Spleen (tissue), 11 donors: ENCODE measurements around the gene PRR15L. TPM values are rescaled to one million over a fixed set of nuclear protein-coding genes. Genes with fewer than 3 reads are reported as not detected.

Experiments
- DNase-seq: peaks from one replicate; pipeline ENCODE4 v3.0.0-alpha.2; 2020
- H3K27ac ChIP-seq, 8 donors: fragments of 200-600 bp; sonication (generic) in 7 of 8; 1 replicate in 4 of 8; 2 replicates in 4 of 8; pipeline versions ENCODE4 v1.5.0 to v1.8.0; 2016 to 2021; ENCODE audit warnings: inconsistent platforms in 4 of 8, mild to moderate bottlenecking in 4 of 8, moderate library complexity in 1 of 8
- H3K27me3 ChIP-seq, 7 donors: fragments of 200-600 bp; sonication (generic) in 6 of 7; replicated peaks in 1 of 7; 1 replicate in 4 of 7; 2 replicates in 3 of 7; pipeline versions ENCODE4 v1.5.0 to v1.8.0; 2016 to 2021; ENCODE audit warnings: inconsistent platforms in 3 of 7, mild to moderate bottlenecking in 1 of 7
- H3K36me3 ChIP-seq, 6 donors: fragments of 200-600 bp; sonication (generic) in 5 of 6; 1 replicate in 4 of 6; 2 replicates in 2 of 6; pipeline versions ENCODE4 v1.5.0 to v1.8.0; 2016 to 2021; ENCODE audit warnings: inconsistent platforms in 2 of 6
- H3K4me1 ChIP-seq, 6 donors: fragments of 200-600 bp; sonication (generic) in 5 of 6; 1 replicate in 3 of 6; 2 replicates in 3 of 6; pipeline versions ENCODE4 v1.5.0 to v1.8.0; 2016 to 2021; ENCODE audit warnings: inconsistent platforms in 3 of 6
- H3K4me3 ChIP-seq, 8 donors: fragments of 200-600 bp; sonication (generic) in 7 of 8; 1 replicate in 4 of 8; 2 replicates in 4 of 8; pipeline versions ENCODE4 v1.5.0 to v1.8.0; 2016 to 2021; ENCODE audit warnings: inconsistent platforms in 4 of 8, mild to moderate bottlenecking in 4 of 8, moderate library complexity in 2 of 8
- H3K9me3 ChIP-seq, 8 donors: fragments of 200-600 bp; sonication (generic) in 7 of 8; 1 replicate in 4 of 8; 2 replicates in 4 of 8; pipeline versions ENCODE4 v1.5.0 to v1.8.0; 2016 to 2021; ENCODE audit warnings: inconsistent platforms in 4 of 8
- CTCF ChIP-seq, 11 experiments: fragments of 200-600 bp in 7 of 11; fragments of 450-650 bp in 4 of 11; sonication (generic) in 4 of 11; IDR thresholded peaks in 8 of 11; conservative IDR thresholded peaks in 3 of 11; 1 replicate in 7 of 11; 2 replicates in 4 of 11; pipeline versions ENCODE4 v1.4.0 to v1.8.0; 2016 to 2021; ENCODE audit warnings: antibody characterized with exemption in 11 of 11, inconsistent platforms in 4 of 11, mild to moderate bottlenecking in 1 of 11
- POLR2A ChIP-seq, 3 donors: fragments of 450-650 bp; IDR thresholded peaks; one replicate each; pipeline ENCODE4 v1.5.1; 2017; ENCODE audit warnings: antibody characterized with exemption in 3 of 3, mild to moderate bottlenecking in 1 of 3
- POLR2AphosphoS5 ChIP-seq, 3 donors: sonication (generic); formaldehyde crosslinking; IDR thresholded peaks; one replicate each; pipeline ENCODE4 v1.5.1; 2017; ENCODE audit warnings: antibody characterized with exemption in 3 of 3
- WGBS, 5 donors: extraction: QIAGEN DNeasy Blood & Tissue Kit in 3 of 5; methylation state at CpG; one replicate each; pipeline versions ENCODE4 v1.1.5 to v1.1.7; 2013 to 2018; 5-methylcytosine and 5-hydroxymethylcytosine counted together
- intact Hi-C: fragments of 100-400 bp; cut with DNase I; formaldehyde crosslinking; loops from one replicate; pipeline ENCODE4 v1.15.0; 2023; ENCODE audit warnings: low total_unique reads
- polyA plus RNA-seq, 3 donors: library from polyadenylated mRNA; stranded (reverse); fragments of 200-250 nt; gene quantifications; one replicate each; pipeline ENCODE4 v1.2.1, GENCODE V29; 2013
- total RNA-seq, 7 donors: library from RNA; depleted of rRNA in 3 of 7; stranded (reverse); fragments of >200 nt in 3 of 7; fragmentation: NEBNext Ultra II Directional in 4 of 7; extraction: Animal tissue kit (Norgen Biotek cat#: 25700) in 4 of 7; gene quantifications; one replicate each; pipeline versions ENCODE4 v1.1.0 to v1.2.1, GENCODE V29; 2016 to 2021
- donor health status: healthy with polysubstance abuse.
- donor health status: DM: no; HTN: no; CAD: no; lungs with moderate emphysema.
- donor health status: DM: no; HTN: no; CAD: no.
- donor health status: Bipolar disorder and iron deficiency.
- donor health status: healthy.
- donor health status: DM: no; HTN: no; CAD: no.
- donor health status: DM: yes; HTN: yes; CAD: no.

The PRR15L gene
- total and polyA plus RNA-seq, 10 donors, result 0.16 TPM; not detected in 9

- Histone ChIP-seq H3K4me3 (no peak overlapping the region), H3K27ac (no peak overlapping the region), H3K4me1 (peaks cover 8 to 29% (median 23%) of the 10 kb centered on the region in 6 donors), H3K27me3 (no peaks in the 10 kb centered on the region), H3K36me3 (no peaks in the 10 kb centered on the region), H3K9me3 (no peaks in the 10 kb centered on the region)
- WGBS, 5 donors, result 52 to 69% (median 54%) methylated on average over 5 of the region's 5 CpGs
- no peak for DNase-seq
- TF ChIP-seq POLR2AphosphoS5 (IDR thresholded peaks at IDR 0.05) (no peak), CTCF (IDR thresholded peaks at IDR 0.05 in 8 of 11, conservative IDR thresholded peaks at IDR 0.05 in 3 of 11) (no peak), POLR2A (IDR thresholded peaks at IDR 0.05) (no peak)
- intact Hi-C loops, result no loop called here
Measured at GRCh38 chr17:47967607-47968252, 10.0 kb upstream of the PRR15L start.

- WGBS, 5 donors, result 67 to 77% (median 69%) methylated on average over 1 of the region's 1 CpG
- intact Hi-C loops, result no loop called here
- H3K9me3 ChIP-seq, result no peaks in the 10 kb centered on the region
- no peaks in the 10 kb centered on the region for H3K36me3 ChIP-seq
- no peak for DNase-seq
- H3K4me1 ChIP-seq, result peaks cover 0 to 12% (median 7%) of the 10 kb centered on the region in 6 donors
- no peak for TF ChIP-seq POLR2A (IDR thresholded peaks at IDR 0.05)
- no peak for TF ChIP-seq POLR2AphosphoS5 (IDR thresholded peaks at IDR 0.05)
- no peak for TF ChIP-seq CTCF (IDR thresholded peaks at IDR 0.05 in 8 of 11, conservative IDR thresholded peaks at IDR 0.05 in 3 of 11)
- no peak overlapping the region for H3K27ac ChIP-seq
- H3K27me3 ChIP-seq, result no peaks in the 10 kb centered on the region
- H3K4me3 ChIP-seq, result no peak overlapping the region
Measured at GRCh38 chr17:47966079-47966519, 8.4 kb upstream of the PRR15L start.

- peaks cover 0 to 2% (median under 1%) of the 10 kb centered on the region in 6 donors for H3K4me1 ChIP-seq
- no peak overlapping the region for H3K4me3 ChIP-seq
- H3K36me3 ChIP-seq, result no peaks in the 10 kb centered on the region
- WGBS, 5 donors, result 81 to 97% (median 91%) methylated on average over 5 of the region's 5 CpGs
- no peaks in the 10 kb centered on the region for H3K27me3 ChIP-seq
- no peak overlapping the region for H3K27ac ChIP-seq
- intact Hi-C loops, result no loop called here
- no peaks in the 10 kb centered on the region for H3K9me3 ChIP-seq
- no peak for DNase-seq
- TF ChIP-seq POLR2AphosphoS5 (IDR thresholded peaks at IDR 0.05), result no peak
- TF ChIP-seq POLR2A (IDR thresholded peaks at IDR 0.05), result no peak
- TF ChIP-seq CTCF (IDR thresholded peaks at IDR 0.05 in 8 of 11, conservative IDR thresholded peaks at IDR 0.05 in 3 of 11), result no peak
Measured at GRCh38 chr17:47964856-47965255, 7.2 kb upstream of the PRR15L start.

- Histone ChIP-seq H3K9me3 (no peaks in the 10 kb centered on the region), H3K27ac (no peak overlapping the region), H3K4me1 (no peaks in the 10 kb centered on the region), H3K27me3 (no peaks in the 10 kb centered on the region), H3K4me3 (no peak overlapping the region), H3K36me3 (no peaks in the 10 kb centered on the region)
- no peak for DNase-seq
- 78 to 98% (median 91%) methylated on average over 3 of the region's 3 CpGs for WGBS, 5 donors
- TF ChIP-seq POLR2A (IDR thresholded peaks at IDR 0.05), result no peak
- TF ChIP-seq CTCF (IDR thresholded peaks at IDR 0.05 in 8 of 11, conservative IDR thresholded peaks at IDR 0.05 in 3 of 11), result no peak
- TF ChIP-seq POLR2AphosphoS5 (IDR thresholded peaks at IDR 0.05), result no peak
- intact Hi-C loops, result no loop called here
Measured at GRCh38 chr17:47962901-47963300, 5.2 kb upstream of the PRR15L start.
